Prostate gland (tissue), 2 donors: ENCODE results near the gene ITGAV.

Experiments
- POLR2AphosphoS5 ChIP-seq: sonication (generic); formaldehyde crosslinking; IDR thresholded peaks from one replicate; pipeline ENCODE4 v1.6.1; 2017; ENCODE audit warnings: antibody characterized with exemption
- TF ChIP-seq, protein P1 (sequence below), 4 experiments: fragments of 200-600 bp in 2 of 4; fragments of 450-650 bp in 2 of 4; sonication (generic) in 2 of 4; IDR thresholded peaks; 1 replicate in 3 of 4; 2 replicates in 1 of 4; pipeline ENCODE4 v1.5.1; 2016 to 2019; ENCODE audit warnings: antibody characterized with exemption in 4 of 4, mild to moderate bottlenecking in 2 of 4, moderate library complexity in 2 of 4

DNA sequence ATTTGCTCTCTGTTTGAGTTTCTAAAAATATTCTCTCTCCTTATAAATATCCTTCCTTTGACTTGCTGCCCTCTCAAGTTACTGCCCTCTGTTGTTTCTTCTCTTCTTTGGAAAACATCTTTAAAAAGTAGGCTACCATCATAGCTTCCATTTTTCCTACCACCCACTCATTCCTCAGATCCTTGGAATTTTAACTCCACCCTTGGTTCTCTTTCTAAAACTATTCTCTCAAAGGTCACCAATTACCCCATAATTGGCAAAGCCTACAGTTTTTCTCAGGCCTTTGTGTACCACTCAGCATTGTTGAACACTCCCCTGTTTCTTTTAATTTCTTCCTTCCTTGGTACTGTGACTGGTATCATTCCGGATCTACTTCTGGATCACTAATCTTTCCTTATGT lies 43.0 kb upstream of the ITGAV start:
- TF ChIP-seq, protein P1, sequence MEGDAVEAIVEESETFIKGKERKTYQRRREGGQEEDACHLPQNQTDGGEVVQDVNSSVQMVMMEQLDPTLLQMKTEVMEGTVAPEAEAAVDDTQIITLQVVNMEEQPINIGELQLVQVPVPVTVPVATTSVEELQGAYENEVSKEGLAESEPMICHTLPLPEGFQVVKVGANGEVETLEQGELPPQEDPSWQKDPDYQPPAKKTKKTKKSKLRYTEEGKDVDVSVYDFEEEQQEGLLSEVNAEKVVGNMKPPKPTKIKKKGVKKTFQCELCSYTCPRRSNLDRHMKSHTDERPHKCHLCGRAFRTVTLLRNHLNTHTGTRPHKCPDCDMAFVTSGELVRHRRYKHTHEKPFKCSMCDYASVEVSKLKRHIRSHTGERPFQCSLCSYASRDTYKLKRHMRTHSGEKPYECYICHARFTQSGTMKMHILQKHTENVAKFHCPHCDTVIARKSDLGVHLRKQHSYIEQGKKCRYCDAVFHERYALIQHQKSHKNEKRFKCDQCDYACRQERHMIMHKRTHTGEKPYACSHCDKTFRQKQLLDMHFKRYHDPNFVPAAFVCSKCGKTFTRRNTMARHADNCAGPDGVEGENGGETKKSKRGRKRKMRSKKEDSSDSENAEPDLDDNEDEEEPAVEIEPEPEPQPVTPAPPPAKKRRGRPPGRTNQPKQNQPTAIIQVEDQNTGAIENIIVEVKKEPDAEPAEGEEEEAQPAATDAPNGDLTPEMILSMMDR (IDR thresholded peaks at IDR 0.05): no peak
- no peak for TF ChIP-seq POLR2AphosphoS5
